Endothelial cell (in vitro differentiated cells): ENCODE data around the gene TPM2. TPM values are rescaled to one million over a fixed set of nuclear protein-coding genes. Genes with fewer than 3 reads are reported as not detected.

ENCODE experiments used
- DNase-seq: peaks from one replicate; pipeline ENCODE4 v3.0.0; 2021; ENCODE audit warnings: low spot score
- H3K27ac Mint-ChIP-seq: one replicate; pipeline ENCODE4 v1.8.0; 2021; ENCODE audit warnings: mixed read lengths, inconsistent platforms; ENCODE audit not compliant: unreplicated experiment
- H3K27me3 Mint-ChIP-seq: one replicate; pipeline ENCODE4 v1.8.0; 2021; ENCODE audit warnings: mild to moderate bottlenecking, moderate library complexity, mixed read lengths, inconsistent platforms; ENCODE audit not compliant: unreplicated experiment
- H3K36me3 Mint-ChIP-seq: one replicate; pipeline ENCODE4 v1.8.0; 2021; ENCODE audit warnings: mild to moderate bottlenecking, low read depth, mixed read lengths, inconsistent platforms; ENCODE audit not compliant: unreplicated experiment
- H3K4me1 Mint-ChIP-seq: one replicate; pipeline ENCODE4 v1.8.0; 2021; ENCODE audit warnings: mild to moderate bottlenecking, mixed read lengths, inconsistent platforms; ENCODE audit not compliant: unreplicated experiment
- H3K4me3 Mint-ChIP-seq: one replicate; pipeline ENCODE4 v1.8.0; 2021; ENCODE audit warnings: mild to moderate bottlenecking, mixed read lengths, inconsistent platforms; ENCODE audit not compliant: unreplicated experiment
- H3K9me3 Mint-ChIP-seq: one replicate; pipeline ENCODE4 v1.8.0; 2021; ENCODE audit warnings: mixed read lengths, inconsistent platforms; ENCODE audit not compliant: unreplicated experiment
- microRNA-seq: library from miRNA; unstranded; fragments of <30 nt; microRNA quantifications from one replicate; pipeline ENCODE4, GENCODE V29; 2020; ENCODE audit not compliant: unreplicated experiment
- total RNA-seq: library from RNA; stranded (reverse); fragmentation: NEBNext Ultra II Directional; extraction: Animal tissue kit (Norgen Biotek cat#: 25700); gene quantifications from one replicate; pipeline ENCODE4 v1.2.1, GENCODE V29; 2021; ENCODE audit not compliant: unreplicated experiment
- TF ChIP-seq, protein P1 (sequence below): fragments of 200-600 bp; sonication (generic); IDR thresholded peaks from one replicate; pipeline ENCODE4 v1.5.0; 2021; ENCODE audit warnings: antibody characterized with exemption; ENCODE audit not compliant: unreplicated experiment

Gene TPM2
- total RNA-seq, 1 donor from 2014 or later: 173 TPM

DNA sequence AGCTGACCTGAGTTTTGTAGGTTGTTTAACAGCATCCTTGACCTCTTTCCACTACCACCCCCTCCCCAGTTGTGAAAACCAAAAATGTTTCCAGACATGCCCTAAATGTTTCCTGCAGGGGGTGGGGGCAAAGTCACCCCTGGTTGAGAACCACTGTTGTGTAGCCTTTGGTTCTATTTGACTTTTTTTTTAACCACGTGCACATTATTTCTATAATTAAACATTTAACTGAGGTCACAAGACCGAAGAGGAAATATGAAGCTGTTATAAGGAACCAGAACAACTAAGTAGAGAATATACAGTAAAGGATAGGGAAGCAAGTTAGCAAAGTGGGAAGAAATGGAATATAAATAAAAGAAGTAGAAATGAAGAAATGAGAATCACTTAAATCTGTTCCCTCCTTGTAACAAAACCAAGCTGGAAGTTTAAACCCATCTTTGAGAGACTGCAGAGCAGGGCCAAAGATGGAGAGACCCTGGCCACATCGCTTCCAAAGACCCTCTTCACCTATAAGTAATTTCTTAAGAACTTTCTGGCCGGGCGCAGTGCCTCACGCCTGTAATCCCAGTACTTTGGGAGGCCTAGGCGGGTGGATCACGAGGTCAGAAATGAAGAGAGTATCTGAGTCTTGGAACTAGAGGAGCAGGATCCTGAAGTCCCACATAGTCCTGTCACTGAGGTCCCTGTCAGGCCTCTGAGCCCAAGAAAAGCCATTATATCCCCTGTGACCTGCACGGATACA lies 53.4 kb downstream of the TPM2 start:
- H3K4me3 Mint-ChIP-seq: no peak overlapping the region
- no peak for DNase-seq
- H3K9me3 Mint-ChIP-seq: no peaks in the 10 kb centered on the region
- peaks cover 3% of the 10 kb centered on the region for H3K4me1 Mint-ChIP-seq
- TF ChIP-seq, protein P1, sequence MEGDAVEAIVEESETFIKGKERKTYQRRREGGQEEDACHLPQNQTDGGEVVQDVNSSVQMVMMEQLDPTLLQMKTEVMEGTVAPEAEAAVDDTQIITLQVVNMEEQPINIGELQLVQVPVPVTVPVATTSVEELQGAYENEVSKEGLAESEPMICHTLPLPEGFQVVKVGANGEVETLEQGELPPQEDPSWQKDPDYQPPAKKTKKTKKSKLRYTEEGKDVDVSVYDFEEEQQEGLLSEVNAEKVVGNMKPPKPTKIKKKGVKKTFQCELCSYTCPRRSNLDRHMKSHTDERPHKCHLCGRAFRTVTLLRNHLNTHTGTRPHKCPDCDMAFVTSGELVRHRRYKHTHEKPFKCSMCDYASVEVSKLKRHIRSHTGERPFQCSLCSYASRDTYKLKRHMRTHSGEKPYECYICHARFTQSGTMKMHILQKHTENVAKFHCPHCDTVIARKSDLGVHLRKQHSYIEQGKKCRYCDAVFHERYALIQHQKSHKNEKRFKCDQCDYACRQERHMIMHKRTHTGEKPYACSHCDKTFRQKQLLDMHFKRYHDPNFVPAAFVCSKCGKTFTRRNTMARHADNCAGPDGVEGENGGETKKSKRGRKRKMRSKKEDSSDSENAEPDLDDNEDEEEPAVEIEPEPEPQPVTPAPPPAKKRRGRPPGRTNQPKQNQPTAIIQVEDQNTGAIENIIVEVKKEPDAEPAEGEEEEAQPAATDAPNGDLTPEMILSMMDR: no peak
- H3K36me3 Mint-ChIP-seq: peaks cover 9% of the 10 kb centered on the region
- H3K27me3 Mint-ChIP-seq: peaks cover 1% of the 10 kb centered on the region
- H3K27ac Mint-ChIP-seq: no peak overlapping the region

- H3K27ac Mint-ChIP-seq: no peak overlapping the region
Observed at GRCh38 chr9:35635730-35636129, 54.0 kb downstream of the TPM2 start.

More at GRCh38 chr9:35635730-35636129, 54.0 kb downstream of the TPM2 start:
- TF ChIP-seq, protein P1: no peak
- H3K9me3 Mint-ChIP-seq: no peaks in the 10 kb centered on the region
- H3K4me1 Mint-ChIP-seq: peaks cover 3% of the 10 kb centered on the region
- no peak overlapping the region for H3K4me3 Mint-ChIP-seq
- peaks cover 9% of the 10 kb centered on the region for H3K36me3 Mint-ChIP-seq
- H3K27me3 Mint-ChIP-seq: peaks cover 1% of the 10 kb centered on the region
- DNase-seq: no peak

Small RNA genes lying within 50 kb of the gene (microRNA-seq; reads per million reads assigned to microRNA genes)
- 0.90 reads per million, percentile 9 among the genes with 10 or more reads in this experiment for gene MIR6852
- gene MIR6853: 0.77 reads per million, percentile 4 among the genes with 10 or more reads in this experiment

Other genes starting within 250 kb of the TPM2 start
- 22.3 TPM for gene RUSC2, start 199.8 kb downstream of the TPM2 start, total RNA-seq
- gene TESK1, start 84.7 kb downstream of the TPM2 start, total RNA-seq: 34.6 TPM
- gene CD72, start 71.5 kb downstream of the TPM2 start, total RNA-seq: 2.4 TPM
- not detected for gene SIT1, start 39.0 kb downstream of the TPM2 start, total RNA-seq
- gene RMRP, start 31.9 kb downstream of the TPM2 start, total RNA-seq: 32,961 TPM
- 13.5 TPM for gene CCDC107, start 31.6 kb downstream of the TPM2 start, total RNA-seq
- 1.4 TPM for gene ARHGEF39, start 24.7 kb downstream of the TPM2 start, total RNA-seq
- 1.5 TPM for gene CA9, start 16.0 kb downstream of the TPM2 start, total RNA-seq
- gene TLN1, start 42.3 kb upstream of the TPM2 start, total RNA-seq: 370 TPM
- 29.2 TPM for gene CREB3, start 42.7 kb upstream of the TPM2 start, total RNA-seq
- gene GBA2, start 59.3 kb upstream of the TPM2 start, total RNA-seq: 200 TPM
- 51.4 TPM for gene RGP1, start 59.4 kb upstream of the TPM2 start, total RNA-seq
- gene MSMP, start 64.4 kb upstream of the TPM2 start, total RNA-seq: 2.8 TPM
- gene NPR2, start 101.7 kb upstream of the TPM2 start, total RNA-seq: 30.8 TPM
- 0.59 TPM for gene SPAG8, start 122.3 kb upstream of the TPM2 start, total RNA-seq
- gene HINT2, start 125.1 kb upstream of the TPM2 start, total RNA-seq: 43.3 TPM
- gene FAM221B, start 138.8 kb upstream of the TPM2 start, total RNA-seq: not detected
- 9.0 TPM for gene TMEM8B, start 139.3 kb upstream of the TPM2 start, total RNA-seq
- gene OR13J1, start 180.5 kb upstream of the TPM2 start, total RNA-seq: not detected
- gene HRCT1, start 216.3 kb upstream of the TPM2 start, total RNA-seq: 0.87 TPM
- 32.0 TPM for gene SPAAR, start 219.6 kb upstream of the TPM2 start, total RNA-seq